IMR-90 (cell line): ENCODE results near the gene CAP2.

Experiments
- POLR2A ChIP-seq: IDR thresholded peaks from 2 replicates; pipeline ENCODE4 v1.6.1; 2012; ENCODE audit warnings: mild to moderate bottlenecking, low read depth, low read length
- TF ChIP-seq, protein P1 (sequence below): conservative IDR thresholded peaks from 2 replicates; pipeline ENCODE4 v1.5.1; 2012; ENCODE audit warnings: mild to moderate bottlenecking, low read depth, low read length, improper control_type of control experiment

DNA sequence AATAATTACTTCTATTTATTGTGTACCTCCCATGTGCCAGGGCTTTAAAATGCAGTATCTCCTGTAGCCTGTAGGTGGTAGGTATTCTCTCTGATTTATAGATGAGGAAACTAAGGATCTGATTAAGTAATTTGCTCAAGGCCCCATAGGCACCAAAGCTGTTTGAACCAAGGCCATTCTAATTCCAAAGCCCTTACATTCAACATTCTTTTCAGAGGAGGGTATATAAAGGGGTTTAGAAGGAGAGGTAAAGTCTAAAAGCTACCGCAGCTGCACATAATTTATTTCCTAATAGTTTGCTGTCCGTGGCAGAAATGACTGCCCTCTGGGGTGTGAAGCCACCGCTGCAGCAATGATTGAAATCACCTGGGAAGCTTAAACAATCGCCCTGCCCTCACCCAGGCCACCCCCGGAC is 111.7 kb downstream of the CAP2 start:
- no peak for TF ChIP-seq POLR2A
- TF ChIP-seq, protein P1, sequence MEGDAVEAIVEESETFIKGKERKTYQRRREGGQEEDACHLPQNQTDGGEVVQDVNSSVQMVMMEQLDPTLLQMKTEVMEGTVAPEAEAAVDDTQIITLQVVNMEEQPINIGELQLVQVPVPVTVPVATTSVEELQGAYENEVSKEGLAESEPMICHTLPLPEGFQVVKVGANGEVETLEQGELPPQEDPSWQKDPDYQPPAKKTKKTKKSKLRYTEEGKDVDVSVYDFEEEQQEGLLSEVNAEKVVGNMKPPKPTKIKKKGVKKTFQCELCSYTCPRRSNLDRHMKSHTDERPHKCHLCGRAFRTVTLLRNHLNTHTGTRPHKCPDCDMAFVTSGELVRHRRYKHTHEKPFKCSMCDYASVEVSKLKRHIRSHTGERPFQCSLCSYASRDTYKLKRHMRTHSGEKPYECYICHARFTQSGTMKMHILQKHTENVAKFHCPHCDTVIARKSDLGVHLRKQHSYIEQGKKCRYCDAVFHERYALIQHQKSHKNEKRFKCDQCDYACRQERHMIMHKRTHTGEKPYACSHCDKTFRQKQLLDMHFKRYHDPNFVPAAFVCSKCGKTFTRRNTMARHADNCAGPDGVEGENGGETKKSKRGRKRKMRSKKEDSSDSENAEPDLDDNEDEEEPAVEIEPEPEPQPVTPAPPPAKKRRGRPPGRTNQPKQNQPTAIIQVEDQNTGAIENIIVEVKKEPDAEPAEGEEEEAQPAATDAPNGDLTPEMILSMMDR: peak; percentile 41
